ENCODE results near the gene USP36. TPM values are rescaled to one million over a fixed set of nuclear protein-coding genes. Genes with fewer than 3 reads are reported as not detected.

USP36 gene
- total RNA-seq, 4 donors from 2014 or later = 26.6 to 44.0 (median 34.6) TPM

DNA sequence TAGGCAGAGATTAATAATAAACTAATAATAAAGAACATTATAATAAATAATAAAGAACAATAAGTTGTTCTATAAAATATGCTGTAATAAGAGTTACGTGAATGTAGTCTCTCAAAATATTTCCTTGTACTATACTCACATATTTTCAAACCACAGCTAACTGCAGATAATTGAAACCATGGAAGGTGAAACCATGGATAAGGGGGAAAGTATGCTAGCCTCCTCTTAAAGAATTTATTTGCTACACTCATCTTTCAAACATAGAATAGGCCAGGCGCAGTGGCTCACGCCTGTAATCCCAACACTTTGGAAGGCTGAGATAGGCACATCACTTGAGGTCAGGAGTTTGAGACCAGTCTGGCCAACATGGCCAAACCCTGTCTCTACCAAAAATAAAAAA, 77.1 kb downstream of the USP36 start:
- no peaks in the 10 kb centered on the region for H3K36me3 ChIP-seq
- 97% methylated on average over 3 of the region's 3 CpGs for WGBS, 2 donors (ENCODE audit: low coverage in 1 of 2)
- TF ChIP-seq POLR2AphosphoS5 (IDR thresholded peaks at IDR 0.05) = no peak
- no peak for TF ChIP-seq POLR2A (IDR thresholded peaks at IDR 0.05)
- no peak for TF ChIP-seq EP300 (IDR thresholded peaks at IDR 0.05)
- no peak for TF ChIP-seq CTCF (IDR thresholded peaks at IDR 0.05)
- ATAC-seq = no peak
- H3K4me1 ChIP-seq = peaks cover 0 to 58% (median 20%) of the 10 kb centered on the region in 3 donors
- H3K9me3 ChIP-seq = no peaks in the 10 kb centered on the region
- H3K27ac ChIP-seq = no peak overlapping the region
- no peaks in the 10 kb centered on the region for H3K27me3 ChIP-seq
- H3K4me3 ChIP-seq = no peak overlapping the region

- Histone ChIP-seq H3K36me3 (no peaks in the 10 kb centered on the region), H3K4me1 (peaks cover 0 to 61% (median 23%) of the 10 kb centered on the region in 3 donors), H3K4me3 (no peak overlapping the region), H3K27ac (peak overlapping the region in 1 of 4 donors; percentile 28), H3K27me3 (no peaks in the 10 kb centered on the region), H3K9me3 (no peaks in the 10 kb centered on the region)
- ATAC-seq = no peak
- TF ChIP-seq EP300 (IDR thresholded peaks at IDR 0.05) (no peak), CTCF (IDR thresholded peaks at IDR 0.05) (no peak), POLR2AphosphoS5 (IDR thresholded peaks at IDR 0.05) (no peak), POLR2A (IDR thresholded peaks at IDR 0.05) (no peak)
- WGBS, 2 donors (ENCODE audit: low coverage in 1 of 2) = 38 to 44% methylated on average over 4 of the region's 5 CpGs
Observed at GRCh38 chr17:78761789-78762406, 78.7 kb downstream of the USP36 start.

- Histone ChIP-seq H3K36me3 (no peaks in the 10 kb centered on the region), H3K9me3 (no peaks in the 10 kb centered on the region), H3K27ac (peak overlapping the region in 2 of 4 donors; percentile 11 to 12), H3K27me3 (no peaks in the 10 kb centered on the region), H3K4me3 (no peak overlapping the region), H3K4me1 (peaks cover 0 to 59% (median 19%) of the 10 kb centered on the region in 3 donors)
- ATAC-seq = no peak
- TF ChIP-seq EP300 (IDR thresholded peaks at IDR 0.05) (no peak), POLR2A (IDR thresholded peaks at IDR 0.05) (no peak), CTCF (IDR thresholded peaks at IDR 0.05) (no peak), POLR2AphosphoS5 (IDR thresholded peaks at IDR 0.05) (no peak)
- 82% methylated on average over 5 of the region's 5 CpGs for WGBS, 2 donors (ENCODE audit: low coverage in 1 of 2)
Observed at GRCh38 chr17:78759969-78760352, 80.7 kb downstream of the USP36 start.

- Histone ChIP-seq H3K4me1 (peaks cover 0 to 53% (median 19%) of the 10 kb centered on the region in 3 donors), H3K27ac (peak overlapping the region in 3 of 4 donors; percentile 3 to 12 (median 11))
- 48 to 72% methylated on average over 4 to 6 of the region's 11 CpGs for WGBS, 2 donors (ENCODE audit: low coverage in 1 of 2)
Observed at GRCh38 chr17:78759203-78759968, 81.2 kb downstream of the USP36 start.

More at GRCh38 chr17:78759203-78759968, 81.2 kb downstream of the USP36 start:
- Histone ChIP-seq H3K9me3 (no peaks in the 10 kb centered on the region), H3K4me3 (no peak overlapping the region), H3K27me3 (no peaks in the 10 kb centered on the region), H3K36me3 (no peaks in the 10 kb centered on the region)
- no peak for ATAC-seq
- TF ChIP-seq POLR2AphosphoS5 (IDR thresholded peaks at IDR 0.05) (no peak), CTCF (IDR thresholded peaks at IDR 0.05) (no peak), EP300 (IDR thresholded peaks at IDR 0.05) (no peak), POLR2A (IDR thresholded peaks at IDR 0.05) (no peak)
